K562 (cell line): ENCODE data around the gene DOCK8. TPM values are rescaled to one million over a fixed set of nuclear protein-coding genes. Genes with fewer than 3 reads are reported as not detected.

Experiments used
- ATF3 ChIP-seq, 2 experiments: fragments of 450-650 bp in 1 of 2; sonication (generic) in 1 of 2; formaldehyde crosslinking in 1 of 2; IDR thresholded peaks in 1 of 2; conservative IDR thresholded peaks in 1 of 2; 2 replicates each; pipeline versions ENCODE4 v1.6.1 to v1.8.1; 2016 to 2023; ENCODE audit warnings: mild to moderate bottlenecking in 2 of 2, moderate library complexity in 2 of 2, inconsistent platforms in 1 of 2, missing genetic modification reagents in 1 of 2
- CCAR2 ChIP-seq: fragments of 200-400 bp; formaldehyde crosslinking; IDR thresholded peaks from 2 replicates; pipeline ENCODE4 v1.6.1; 2017; ENCODE audit warnings: mild to moderate bottlenecking, low read depth, low read length
- E4F1 ChIP-seq: fragments of 250-450 bp; sonication (Bioruptor Pico); IDR thresholded peaks from 2 replicates; pipeline ENCODE4 v1.5.0; 2021; ENCODE audit warnings: mild to moderate bottlenecking, borderline replicate concordance
- ETS2 ChIP-seq: IDR thresholded peaks from 2 replicates; pipeline ENCODE4 v1.6.1; 2016; ENCODE audit warnings: borderline replicate concordance, missing genetic modification characterization, mild to moderate bottlenecking, moderate library complexity, missing compliant biosample characterization; ENCODE audit not compliant: poor library complexity, severe bottlenecking
- GABPA ChIP-seq: fragments of 200-800 bp; sonication (Bioruptor generic); conservative IDR thresholded peaks from 2 replicates; pipeline ENCODE4 v1.6.1; 2016; ENCODE audit warnings: low read depth, missing genetic modification characterization, missing compliant biosample characterization
- HBP1 ChIP-seq: fragments of 450-650 bp; formaldehyde crosslinking; IDR thresholded peaks from 2 replicates; pipeline ENCODE4 v1.4.0; 2022; ENCODE audit warnings: missing genetic modification characterization
- HNRNPUL1 ChIP-seq: fragments of 200-400 bp; formaldehyde crosslinking; IDR thresholded peaks from 2 replicates; pipeline ENCODE4 v1.6.1; 2017; ENCODE audit warnings: low read length
- KAT7 ChIP-seq: sonication (generic); formaldehyde crosslinking; IDR thresholded peaks from 2 replicates; pipeline ENCODE4 v1.8.0; 2022; ENCODE audit warnings: missing genetic modification reagents, mild to moderate bottlenecking, borderline replicate concordance
- KAT8 ChIP-seq: fragments of 450-650 bp; IDR thresholded peaks from 2 replicates; pipeline ENCODE4 v1.6.1; 2016; ENCODE audit warnings: low read depth, mild to moderate bottlenecking
- MNT ChIP-seq, 2 experiments: fragments of 450-650 bp; conservative IDR thresholded peaks; 2 replicates each; pipeline ENCODE4 v1.6.1; 2017; ENCODE audit warnings: mild to moderate bottlenecking in 2 of 2, moderate library complexity in 2 of 2
- TAF9B ChIP-seq: fragments of 450-650 bp; IDR thresholded peaks from 2 replicates; pipeline ENCODE4 v1.6.1; 2018; ENCODE audit warnings: mild to moderate bottlenecking; ENCODE audit not compliant: partially characterized antibody
- ZBTB33 ChIP-seq: sonication (generic); formaldehyde crosslinking; IDR thresholded peaks from 2 replicates; pipeline ENCODE4 v1.8.1; 2023; ENCODE audit warnings: mild to moderate bottlenecking, missing genetic modification reagents
- ZNF143 ChIP-seq: sonication (generic); formaldehyde crosslinking; IDR thresholded peaks from 2 replicates; pipeline ENCODE4 v1.9.0; 2022; ENCODE audit warnings: mild to moderate bottlenecking, missing genetic modification reagents
- ZNF699 ChIP-seq: fragments of 250-450 bp; sonication (Bioruptor Pico); IDR thresholded peaks from 2 replicates; pipeline ENCODE4 v1.8.0; 2021; ENCODE audit warnings: mild to moderate bottlenecking, moderate library complexity; ENCODE audit not compliant: insufficient replicate concordance
- polyA plus RNA-seq, 8 experiments: library from polyadenylated mRNA; depleted of rRNA in 4 of 8; stranded (reverse) in 5 of 8; unstranded in 3 of 8; fragments of >200 nt; fragmentation: Nextera tagmentation in 2 of 8; fragmentation: Illumina TruSeq in 1 of 8; extraction: Ambion mirVana in 2 of 8; extraction: Trizol in 1 of 8; gene quantifications; 2 replicates each; pipeline versions ENCODE4 v1.2.1 to v1.2.3, GENCODE V29; 2011 to 2014; ENCODE audit warnings: inconsistent platforms in 1 of 8, missing spikeins in 1 of 8
- total RNA-seq, 7 experiments: library from RNA; depleted of rRNA in 6 of 7; stranded (reverse); fragments of >200 nt in 6 of 7; fragmentation: Illumina TruSeq in 2 of 7; extraction: Trizol in 2 of 7; gene quantifications; 2 replicates each; pipeline versions ENCODE4 v1.2.1 to v1.2.3, GENCODE V29; 2011 to 2021; ENCODE audit warnings: low replicate concordance in 1 of 7

The DOCK8 gene
- total and polyA plus RNA-seq, 9 of the 15 experiments (the other 6 are each of a cell fraction or from before 2014, with no cell fraction given) = 14.4 to 53.8 (median 25.1) TPM

GRCh38 chr9:272251-273213 is 57.9 kb downstream of the DOCK8 start (continued):
- no peak for TF ChIP-seq E4F1
- peak; percentile 49; the same call in 1 of the 2 replicates for TF ChIP-seq KAT8
- TF ChIP-seq HBP1 (CRISPR knock-in tag) = no peak
- no peak for TF ChIP-seq HNRNPUL1
- no peak for TF ChIP-seq ZNF143 (CRISPR knock-in tag)
- no peak for TF ChIP-seq ZBTB33
- TF ChIP-seq ETS2 (tag) = no peak
- 0 out of 4 replicates have a peak, but pooled peaks of 1 of the 2 experiments have one; percentile 12 for TF ChIP-seq MNT (conservative IDR thresholded peaks at IDR 0.05)
- TF ChIP-seq GABPA (tag) = peak; percentile 74
- TF ChIP-seq TAF9B = peak; percentile 47
- TF ChIP-seq ZNF699 (CRISPR knock-in tag) = no peak
- no peak for TF ChIP-seq KAT7 (CRISPR knock-in tag)
- peak; percentile 97 for TF ChIP-seq ATF3 (IDR thresholded peaks at IDR 0.05)
- no peak for TF ChIP-seq ATF3 (CRISPR knock-in tag; conservative IDR thresholded peaks at IDR 0.05)
- no peak for TF ChIP-seq CCAR2
